Aorta (tissue), 5 donors: ENCODE data around the gene WDR93. TPM values are rescaled to one million over a fixed set of nuclear protein-coding genes. Genes with fewer than 3 reads are reported as not detected.

Experiments used
- ATAC-seq: fragments of 200-7000 bp; cut with Tn5 transposase; one replicate; pipeline ENCODE4 v1.9.1; 2022; ENCODE audit warnings: moderate library complexity; ENCODE audit not compliant: low FRiP score
- DNase-seq, 2 donors: peaks; one replicate each; pipeline ENCODE4 v3.0.0-alpha.2; 2020
- H3K27ac ChIP-seq, 2 donors: one replicate each; pipeline ENCODE4 v1.5.1; 2013; ENCODE audit warnings: low read length in 2 of 2, mild to moderate bottlenecking in 2 of 2, moderate library complexity in 2 of 2, control low read depth in 1 of 2, inconsistent platforms in 1 of 2, low read depth in 1 of 2
- H3K27me3 ChIP-seq, 2 donors: one replicate each; pipeline ENCODE4 v1.6.1; 2013; ENCODE audit warnings: control low read depth in 1 of 2, low read length in 1 of 2, mild to moderate bottlenecking in 1 of 2, moderate library complexity in 1 of 2; ENCODE audit not compliant: insufficient read depth in 2 of 2, control insufficient read depth in 1 of 2
- H3K36me3 ChIP-seq, 2 donors: one replicate each; pipeline ENCODE4 v1.6.1; 2013; ENCODE audit warnings: control low read depth in 1 of 2, low read length in 1 of 2, mild to moderate bottlenecking in 1 of 2; ENCODE audit not compliant: insufficient read depth in 2 of 2, control insufficient read depth in 1 of 2
- H3K4me1 ChIP-seq, 2 donors: one replicate each; pipeline ENCODE4 v1.6.1; 2013; ENCODE audit warnings: low read length in 2 of 2, control low read depth in 1 of 2, mild to moderate bottlenecking in 1 of 2, moderate library complexity in 1 of 2; ENCODE audit not compliant: insufficient read depth in 2 of 2, control insufficient read depth in 1 of 2
- H3K4me3 ChIP-seq, 2 donors: one replicate each; pipeline ENCODE4 v1.5.1; 2013; ENCODE audit warnings: low read length in 2 of 2, control low read depth in 1 of 2, mild to moderate bottlenecking in 1 of 2
- H3K9me3 ChIP-seq: one replicate; pipeline ENCODE4 v1.6.1; 2013; ENCODE audit warnings: mild to moderate bottlenecking, low read length; ENCODE audit not compliant: control insufficient read depth
- WGBS, 2 donors: extraction: QIAGEN DNeasy Blood & Tissue Kit; methylation state at CpG; one replicate each; pipeline ENCODE4 v1.1.7; 2013; 5-methylcytosine and 5-hydroxymethylcytosine counted together
- intact Hi-C, 2 donors: fragments of 100-400 bp; cut with DNase I; formaldehyde crosslinking; loops; one replicate each; pipeline versions ENCODE4 v1.14.2 to v1.15.0; 2022
- polyA plus RNA-seq, 2 donors: library from polyadenylated mRNA; stranded (reverse); fragments of 200-250 nt; gene quantifications; one replicate each; pipeline ENCODE4 v1.2.3, GENCODE V29; 2013
- total RNA-seq, 2 donors: library from RNA; stranded (reverse); fragmentation: NEBNext Ultra II Directional; extraction: Animal tissue kit (Norgen Biotek cat#: 25700); gene quantifications; one replicate each; pipeline ENCODE4 v1.2.1, GENCODE V29; 2021
- donor health status: healthy with polysubstance abuse.
- donor health status: Bipolar disorder and iron deficiency.
- donor health status: DM: no; HTN: no; CAD: no.
- donor health status: DM: no; HTN: no; CAD: no.
- donor health status: DM: yes; HTN: yes; CAD: no.

Gene WDR93
- total and polyA plus RNA-seq, 4 donors: 0.84 TPM; not detected in 3

DNA sequence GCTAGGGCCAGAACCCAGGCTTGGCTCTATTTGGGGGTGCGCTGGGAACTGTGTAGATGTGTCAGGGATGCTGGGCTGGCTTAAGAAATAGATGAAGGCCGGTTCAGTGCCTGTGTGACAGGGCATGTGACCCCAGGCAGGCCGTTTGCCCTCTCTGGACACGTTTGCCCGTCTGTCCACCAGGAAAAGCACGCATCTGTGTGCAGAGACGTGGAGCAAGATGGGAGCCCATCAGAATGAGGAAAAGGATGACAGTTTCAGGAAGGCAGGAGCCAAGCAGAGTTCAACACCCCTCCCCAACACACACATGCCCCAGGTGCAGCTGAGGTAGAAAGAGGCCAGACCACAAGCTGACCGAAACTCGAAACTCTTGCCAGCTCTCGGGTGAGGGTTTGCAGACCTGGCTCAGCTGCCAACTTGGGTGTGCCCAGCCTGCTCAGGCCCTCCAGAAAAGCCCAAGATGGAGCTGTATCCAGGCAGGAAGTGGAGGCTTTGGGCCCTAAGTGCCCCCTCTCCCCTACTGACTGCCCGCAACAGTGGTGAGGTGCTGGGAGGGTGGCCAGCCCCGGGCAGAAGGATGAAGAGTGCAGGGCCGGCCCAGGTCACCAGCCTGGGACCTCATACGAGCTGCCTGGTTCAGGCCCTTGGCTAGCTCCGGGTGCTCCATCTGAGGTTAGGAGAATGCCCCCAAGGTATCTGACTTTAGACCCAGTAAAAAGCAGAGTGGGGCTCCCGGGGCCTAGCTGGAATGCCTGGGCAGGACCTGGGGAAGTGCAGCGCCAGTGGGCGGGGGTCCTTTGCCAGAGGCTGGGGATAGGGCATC is 70.6 kb downstream of the WDR93 start:
- H3K27ac ChIP-seq: no peak overlapping the region
- H3K27me3 ChIP-seq: no peaks in the 10 kb centered on the region
- WGBS, 2 donors: 65 to 68% methylated on average over 18 of the region's 18 CpGs
- ATAC-seq (peak; percentile 34), DNase-seq (peak in 1 of 2 donors; percentile 41)
- intact Hi-C loops: loop anchor here in 1 of 2 donors (2.0 to 10.0 kb wide), 2 partner anchors 114 to 314 kb away; no protein-coding TSS in a partner anchor
- no peak overlapping the region for H3K4me3 ChIP-seq
- H3K4me1 ChIP-seq: no peaks in the 10 kb centered on the region
- H3K9me3 ChIP-seq: no peaks in the 10 kb centered on the region
- H3K36me3 ChIP-seq: no peaks in the 10 kb centered on the region

DNA sequence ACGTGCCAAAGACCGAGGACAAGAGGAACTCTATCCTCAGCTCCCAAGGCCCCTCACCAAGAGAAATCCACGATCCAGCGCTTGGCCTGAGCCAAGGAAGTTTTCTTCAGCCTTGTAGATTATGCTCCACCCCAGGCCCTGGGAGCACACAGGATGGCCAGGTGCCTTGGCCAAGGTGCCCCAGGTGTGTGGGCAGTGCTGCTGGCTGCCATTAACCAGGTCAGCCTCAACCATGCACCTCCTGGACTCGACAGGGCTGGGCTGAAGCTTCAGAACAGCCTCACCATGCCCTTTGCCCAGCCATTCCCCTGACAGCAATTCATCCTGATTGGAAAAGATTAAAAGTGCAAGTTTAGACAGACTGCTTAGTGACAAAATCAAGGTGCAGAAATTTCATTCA is 71.3 kb downstream of the WDR93 start:
- ATAC-seq (no peak), DNase-seq (peak in 1 of 2 donors; percentile 29)
- Histone ChIP-seq H3K36me3 (no peaks in the 10 kb centered on the region), H3K27ac (no peak overlapping the region), H3K27me3 (no peaks in the 10 kb centered on the region), H3K4me1 (no peaks in the 10 kb centered on the region), H3K9me3 (no peaks in the 10 kb centered on the region), H3K4me3 (no peak overlapping the region)
- 90 to 92% methylated on average over 5 of the region's 5 CpGs for WGBS, 2 donors
- intact Hi-C loops: loop anchor here in 1 of 2 donors (2.0 to 10.0 kb wide), 2 partner anchors 113 to 313 kb away; no protein-coding TSS in a partner anchor

DNA sequence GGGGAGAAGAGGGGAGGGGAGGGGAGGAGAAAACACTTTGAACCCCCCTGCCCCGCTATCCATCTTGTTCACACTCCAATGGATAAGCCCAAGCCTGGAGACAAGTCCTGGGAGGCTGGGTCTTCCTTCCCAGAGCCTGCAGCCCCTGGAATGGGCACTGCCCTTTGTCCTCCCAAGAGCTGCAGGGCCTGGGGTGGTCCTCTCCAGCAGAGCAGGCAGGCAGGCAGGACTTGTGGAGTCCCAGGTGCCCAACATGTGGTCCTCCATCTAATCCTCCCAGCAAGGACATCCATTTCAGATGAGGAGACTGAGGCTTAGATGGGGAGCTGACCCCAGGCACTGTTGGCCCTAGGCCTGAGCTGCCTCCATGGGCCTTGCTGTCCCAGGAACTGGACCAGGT is 75.1 kb downstream of the WDR93 start:
- H3K36me3 ChIP-seq: no peaks in the 10 kb centered on the region
- H3K4me1 ChIP-seq: no peaks in the 10 kb centered on the region
- intact Hi-C loops: loop anchor here in 1 of 2 donors (10.0 kb wide), 1 partner anchor 309 kb away; no protein-coding TSS in a partner anchor
- no peak overlapping the region for H3K27ac ChIP-seq
- no peak for DNase-seq
- H3K4me3 ChIP-seq: no peak overlapping the region
- ATAC-seq: no peak
- no peaks in the 10 kb centered on the region for H3K9me3 ChIP-seq
- WGBS, 2 donors: 97 to 100% methylated on average over 1 of the region's 1 CpG
- H3K27me3 ChIP-seq: no peaks in the 10 kb centered on the region

DNA sequence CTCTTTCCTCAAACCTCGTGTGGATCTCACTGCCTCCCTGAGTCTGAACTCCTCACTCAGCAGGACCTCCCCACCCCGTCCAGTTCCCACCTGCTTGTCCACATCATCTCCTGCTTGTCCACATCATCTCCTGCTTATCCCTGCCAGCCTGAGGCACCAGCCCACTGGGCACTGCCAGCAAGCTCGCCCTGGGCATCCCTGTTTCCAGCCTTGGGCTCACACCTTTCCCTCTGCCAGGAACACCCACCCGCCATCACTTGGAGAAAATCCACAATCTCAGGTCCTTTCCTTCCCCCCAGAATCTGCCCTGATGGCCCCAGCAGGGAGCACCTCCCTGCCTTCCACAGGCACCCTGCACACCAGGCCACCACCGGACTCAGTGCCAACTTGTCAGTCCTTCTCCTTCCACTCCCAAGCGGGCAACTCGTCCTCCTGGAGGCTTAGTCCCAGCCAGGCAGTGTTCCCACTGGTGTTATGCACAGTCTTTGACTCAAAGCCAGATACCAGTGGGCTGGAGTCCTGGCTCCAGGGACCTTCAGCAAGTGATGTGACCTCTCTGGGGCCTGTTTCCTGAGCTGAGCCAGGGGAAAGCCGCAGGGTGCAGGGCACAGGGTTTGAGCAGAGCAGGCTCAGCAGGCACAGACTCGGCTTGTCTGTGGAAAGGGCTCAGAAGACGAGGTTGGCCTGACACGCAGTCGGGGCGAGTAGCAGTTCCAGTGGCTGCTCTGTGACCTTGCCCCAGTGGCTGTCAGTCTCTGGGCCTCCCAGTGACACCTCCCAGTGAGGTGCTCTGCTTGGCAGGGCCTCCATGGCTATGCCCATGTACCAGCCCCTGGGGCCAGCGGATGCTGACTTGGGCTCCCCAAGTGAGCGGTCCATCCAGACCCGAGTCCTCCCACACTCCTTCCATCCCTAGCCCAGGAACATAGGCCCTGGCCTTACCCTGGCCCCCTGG is 76.0 kb downstream of the WDR93 start:
- H3K36me3 ChIP-seq: no peaks in the 10 kb centered on the region
- no peak overlapping the region for H3K27ac ChIP-seq
- ATAC-seq (peak; percentile 33), DNase-seq (no peak)
- no peak overlapping the region for H3K4me3 ChIP-seq
- intact Hi-C loops: loop anchor here in 1 of 2 donors (10.0 kb wide), 1 partner anchor 308 kb away; no protein-coding TSS in a partner anchor
- no peaks in the 10 kb centered on the region for H3K27me3 ChIP-seq
- H3K4me1 ChIP-seq: no peaks in the 10 kb centered on the region
- H3K9me3 ChIP-seq: no peaks in the 10 kb centered on the region
- WGBS, 2 donors: 71 to 73% methylated on average over 16 of the region's 16 CpGs

DNA sequence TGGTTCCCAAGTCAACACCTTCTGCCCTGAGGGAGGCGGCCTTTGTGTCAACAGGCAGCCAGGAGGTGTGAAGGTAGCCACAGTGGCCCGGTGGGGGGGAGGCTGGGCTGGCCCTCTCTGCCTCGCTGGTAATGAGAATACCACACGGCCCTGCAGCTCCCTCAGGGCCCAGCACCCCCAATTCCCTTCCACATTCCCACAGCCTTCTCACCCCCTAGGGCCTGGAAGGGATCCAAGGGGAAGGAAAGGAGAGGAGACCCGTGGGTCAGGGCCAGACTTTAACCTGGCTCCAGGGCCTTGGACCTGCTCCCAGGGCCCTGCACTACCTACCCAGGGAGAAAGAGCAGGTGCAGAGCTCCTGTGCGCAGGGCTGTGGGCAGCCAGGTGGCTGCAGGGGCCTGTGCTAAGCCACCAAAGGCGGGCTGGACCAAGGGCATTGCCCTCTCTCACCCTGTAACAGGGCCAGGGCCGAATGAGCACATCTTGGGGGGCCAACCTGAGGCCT is 76.9 kb downstream of the WDR93 start:
- 81 to 84% methylated on average over 8 of the region's 8 CpGs for WGBS, 2 donors
- intact Hi-C loops: loop anchor here in 1 of 2 donors (10.0 kb wide), 1 partner anchor 307 kb away; no protein-coding TSS in a partner anchor
- H3K27ac ChIP-seq: no peak overlapping the region

DNA sequence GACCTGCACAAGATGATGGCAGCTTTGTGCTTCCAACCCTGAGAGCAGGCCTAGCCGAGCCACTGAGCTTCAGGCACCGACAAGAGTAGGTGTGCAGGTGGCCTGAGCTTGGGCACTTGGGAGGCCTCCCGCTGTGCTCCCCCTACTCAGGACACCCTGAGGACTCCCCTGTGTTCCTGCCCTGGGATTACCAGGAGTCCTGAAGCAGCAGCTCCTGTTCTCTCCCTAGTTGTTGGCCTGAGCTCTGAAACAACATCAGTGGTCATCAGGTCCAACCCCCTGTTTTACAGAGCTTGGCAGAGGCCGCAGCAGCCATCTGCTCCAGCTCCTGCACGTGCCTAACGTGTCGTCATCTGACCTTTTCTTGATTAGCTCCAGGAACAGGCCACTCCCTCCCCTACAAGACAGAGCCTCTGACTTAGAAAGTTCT is 77.5 kb downstream of the WDR93 start:
- DNase-seq (peak in 1 of 2 donors; percentile 62), ATAC-seq (peak; percentile 45)
- Histone ChIP-seq H3K36me3 (no peaks in the 10 kb centered on the region), H3K9me3 (no peaks in the 10 kb centered on the region), H3K27ac (no peak overlapping the region), H3K4me3 (no peak overlapping the region), H3K27me3 (no peaks in the 10 kb centered on the region), H3K4me1 (no peaks in the 10 kb centered on the region)
- intact Hi-C loops: loop anchor here in 1 of 2 donors (10.0 kb wide), 1 partner anchor 307 kb away; no protein-coding TSS in a partner anchor
- WGBS, 2 donors: 59 to 72% methylated on average over 7 of the region's 7 CpGs

More for the DNA sequence above, 76.9 kb downstream of the WDR93 start:
- Histone ChIP-seq H3K9me3 (no peaks in the 10 kb centered on the region), H3K36me3 (no peaks in the 10 kb centered on the region), H3K4me1 (no peaks in the 10 kb centered on the region), H3K4me3 (no peak overlapping the region), H3K27me3 (no peaks in the 10 kb centered on the region)
- ATAC-seq (no peak), DNase-seq (no peak)

DNA sequence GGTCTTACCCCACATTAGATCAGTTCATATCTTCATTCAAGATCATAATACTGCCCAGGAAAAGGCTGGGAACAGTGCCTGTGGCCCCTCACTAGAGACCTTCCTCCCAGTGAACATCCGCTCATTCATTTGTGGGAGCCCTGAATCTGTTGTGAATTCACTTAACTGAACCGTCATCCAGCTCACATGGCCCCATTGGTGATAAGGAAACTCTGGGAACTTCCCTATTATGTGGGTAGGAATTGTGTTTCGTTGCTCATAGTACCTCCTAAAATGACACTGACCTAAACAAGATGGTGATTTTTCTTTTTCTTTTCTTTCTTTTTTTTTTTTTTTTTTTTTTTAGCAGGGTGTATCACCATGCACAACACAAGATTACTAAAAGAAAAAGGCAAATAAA is 78.8 kb downstream of the WDR93 start:
- intact Hi-C loops: loop anchor here in 1 of 2 donors (10.0 kb wide), 1 partner anchor 305 kb away; no protein-coding TSS in a partner anchor
- Histone ChIP-seq H3K36me3 (no peaks in the 10 kb centered on the region), H3K4me1 (no peaks in the 10 kb centered on the region), H3K27ac (no peak overlapping the region), H3K9me3 (no peaks in the 10 kb centered on the region), H3K27me3 (no peaks in the 10 kb centered on the region), H3K4me3 (no peak overlapping the region)
- 93 to 96% methylated on average over 3 of the region's 3 CpGs for WGBS, 2 donors
- ATAC-seq: no peak
- peak in 1 of 2 donors; percentile 17 for DNase-seq

DNA sequence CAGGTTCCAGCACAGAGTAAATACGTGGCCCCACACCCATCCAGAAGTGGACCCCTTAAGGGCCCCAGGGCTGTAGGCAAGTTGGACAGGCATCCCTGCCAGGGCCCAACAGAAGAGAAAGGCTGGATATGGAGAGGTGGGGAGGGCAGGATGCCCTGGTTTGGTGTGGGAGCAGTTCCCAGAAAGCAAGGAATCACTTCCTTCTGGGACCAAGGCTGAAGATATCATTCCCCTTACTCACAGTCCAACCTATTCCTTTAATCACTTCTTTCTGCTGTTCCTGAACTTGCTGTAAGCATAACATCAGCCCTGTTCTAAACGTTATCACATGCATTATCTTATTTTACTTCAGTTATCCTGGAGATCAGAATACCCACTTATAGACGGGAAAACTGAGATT is 79.4 kb downstream of the WDR93 start:
- no peaks in the 10 kb centered on the region for H3K27me3 ChIP-seq
- no peak overlapping the region for H3K4me3 ChIP-seq
- WGBS, 2 donors: 80 to 88% methylated on average over 3 of the region's 3 CpGs
- H3K9me3 ChIP-seq: no peaks in the 10 kb centered on the region
- intact Hi-C loops: loop anchor here in 1 of 2 donors (10.0 kb wide), 1 partner anchor 55 kb away; no protein-coding TSS in a partner anchor
- ATAC-seq: no peak
- no peak for DNase-seq
- H3K27ac ChIP-seq: no peak overlapping the region
- H3K4me1 ChIP-seq: no peaks in the 10 kb centered on the region
- H3K36me3 ChIP-seq: no peaks in the 10 kb centered on the region
